Peyer's patch (tissue), 4 donors: ENCODE data around the gene HARBI1.

Experiments used
- POLR2A ChIP-seq, 2 donors: fragments of 450-650 bp; IDR thresholded peaks; one replicate each; pipeline ENCODE4 v1.5.1; 2017; ENCODE audit warnings: antibody characterized with exemption in 2 of 2, mild to moderate bottlenecking in 2 of 2, moderate library complexity in 2 of 2
- TF ChIP-seq, protein P1 (sequence below), 6 experiments: fragments of 450-650 bp in 4 of 6; fragments of 200-600 bp in 2 of 6; sonication (generic) in 1 of 6; IDR thresholded peaks; one replicate each; pipeline ENCODE4 v1.5.1; 2017 to 2019; ENCODE audit warnings: antibody characterized with exemption in 6 of 6, mild to moderate bottlenecking in 3 of 6, moderate library complexity in 1 of 6

DNA sequence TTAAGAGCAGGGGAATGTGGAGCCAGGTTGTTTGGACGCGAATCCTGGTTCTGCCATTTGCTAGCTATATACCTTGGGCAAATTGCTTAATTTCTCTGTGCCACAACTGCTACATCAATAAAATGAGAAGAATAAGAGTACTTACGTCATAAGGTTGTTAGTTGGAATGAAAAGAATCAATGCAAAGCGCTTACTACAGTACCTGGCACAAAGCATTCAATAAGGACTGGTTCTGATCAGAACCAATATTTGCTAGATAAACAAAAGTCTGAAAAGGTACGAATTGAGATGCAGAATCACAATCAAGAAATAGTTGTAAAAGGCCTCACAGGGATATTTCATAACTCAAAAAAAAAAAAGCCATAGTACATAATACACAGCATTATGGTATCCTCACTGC, 34.4 kb downstream of the HARBI1 start:
- TF ChIP-seq, protein P1, sequence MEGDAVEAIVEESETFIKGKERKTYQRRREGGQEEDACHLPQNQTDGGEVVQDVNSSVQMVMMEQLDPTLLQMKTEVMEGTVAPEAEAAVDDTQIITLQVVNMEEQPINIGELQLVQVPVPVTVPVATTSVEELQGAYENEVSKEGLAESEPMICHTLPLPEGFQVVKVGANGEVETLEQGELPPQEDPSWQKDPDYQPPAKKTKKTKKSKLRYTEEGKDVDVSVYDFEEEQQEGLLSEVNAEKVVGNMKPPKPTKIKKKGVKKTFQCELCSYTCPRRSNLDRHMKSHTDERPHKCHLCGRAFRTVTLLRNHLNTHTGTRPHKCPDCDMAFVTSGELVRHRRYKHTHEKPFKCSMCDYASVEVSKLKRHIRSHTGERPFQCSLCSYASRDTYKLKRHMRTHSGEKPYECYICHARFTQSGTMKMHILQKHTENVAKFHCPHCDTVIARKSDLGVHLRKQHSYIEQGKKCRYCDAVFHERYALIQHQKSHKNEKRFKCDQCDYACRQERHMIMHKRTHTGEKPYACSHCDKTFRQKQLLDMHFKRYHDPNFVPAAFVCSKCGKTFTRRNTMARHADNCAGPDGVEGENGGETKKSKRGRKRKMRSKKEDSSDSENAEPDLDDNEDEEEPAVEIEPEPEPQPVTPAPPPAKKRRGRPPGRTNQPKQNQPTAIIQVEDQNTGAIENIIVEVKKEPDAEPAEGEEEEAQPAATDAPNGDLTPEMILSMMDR (IDR thresholded peaks at IDR 0.05) = no peak
- no peak for TF ChIP-seq POLR2A (IDR thresholded peaks at IDR 0.05)
